ENCODE data around the gene BTBD9.
"Not testable (repeated sequence)": the region's sequence is repeated elsewhere in the genome, so short reads cannot be mapped to it uniquely, and the experiment has no call there.

BTBD9 gene

DNA sequence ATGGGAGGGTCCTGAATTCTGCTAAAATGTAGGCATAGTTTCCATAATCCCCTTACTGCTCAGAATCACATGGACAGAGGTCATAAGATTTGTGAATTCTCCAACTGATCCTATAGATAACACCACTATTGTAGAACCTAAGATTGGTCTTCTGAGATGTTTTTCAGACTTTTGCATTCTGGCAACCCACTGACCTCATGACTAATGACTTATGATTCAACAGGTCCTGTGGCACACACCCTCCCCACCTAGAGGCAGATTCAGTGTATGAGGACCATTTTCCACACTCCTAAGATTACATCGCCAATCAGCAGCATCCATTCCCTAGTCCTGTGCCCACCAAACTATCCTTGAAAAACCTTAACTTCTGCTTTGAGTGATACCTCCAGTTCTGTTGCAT is 207.2 kb downstream of the BTBD9 start:
- DNase-seq (ENCODE audit: low read depth in 2 of 2), result no peak

DNA sequence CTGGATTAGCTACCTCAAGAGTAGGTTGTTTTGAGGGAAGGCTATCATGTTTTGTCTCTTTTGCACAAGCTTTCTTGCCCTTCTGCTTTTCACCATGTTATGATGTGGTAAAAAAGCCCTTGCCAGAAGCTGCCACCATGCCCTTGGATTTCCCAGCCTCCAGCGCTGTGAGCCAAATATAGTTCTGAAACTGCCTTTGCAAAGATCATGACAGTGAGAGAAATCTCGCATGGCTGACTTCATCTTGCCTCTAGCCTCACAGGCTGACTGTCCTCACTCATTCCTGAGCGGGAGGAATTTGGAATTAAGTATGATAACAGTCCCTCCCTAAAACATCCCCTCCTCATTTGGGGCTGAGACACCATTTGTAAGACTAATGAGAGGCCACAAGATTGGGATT is 207.7 kb downstream of the BTBD9 start:
- no peak for DNase-seq (ENCODE audit: low read depth in 2 of 2)

DNA sequence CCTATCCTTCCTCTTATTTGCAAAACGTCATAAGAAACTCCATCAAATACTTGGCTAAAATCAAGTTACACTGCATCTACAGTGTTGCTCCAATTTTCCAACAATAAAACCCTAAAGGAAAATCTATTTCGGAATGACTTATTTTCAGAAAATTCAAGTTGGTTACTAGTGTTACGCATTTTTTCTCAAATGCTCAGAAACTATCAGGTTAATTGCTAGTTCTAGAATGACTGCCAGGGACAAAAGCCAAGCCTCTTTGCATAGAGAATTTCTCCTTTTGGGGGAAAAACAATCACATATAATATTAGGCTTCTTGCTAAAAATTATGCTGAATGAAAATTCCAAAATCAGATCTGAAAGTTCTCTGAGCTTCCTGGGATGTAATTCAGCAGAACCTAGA is 210.2 kb downstream of the BTBD9 start:
- DNase-seq (ENCODE audit: low read depth in 2 of 2), result no peak

DNA sequence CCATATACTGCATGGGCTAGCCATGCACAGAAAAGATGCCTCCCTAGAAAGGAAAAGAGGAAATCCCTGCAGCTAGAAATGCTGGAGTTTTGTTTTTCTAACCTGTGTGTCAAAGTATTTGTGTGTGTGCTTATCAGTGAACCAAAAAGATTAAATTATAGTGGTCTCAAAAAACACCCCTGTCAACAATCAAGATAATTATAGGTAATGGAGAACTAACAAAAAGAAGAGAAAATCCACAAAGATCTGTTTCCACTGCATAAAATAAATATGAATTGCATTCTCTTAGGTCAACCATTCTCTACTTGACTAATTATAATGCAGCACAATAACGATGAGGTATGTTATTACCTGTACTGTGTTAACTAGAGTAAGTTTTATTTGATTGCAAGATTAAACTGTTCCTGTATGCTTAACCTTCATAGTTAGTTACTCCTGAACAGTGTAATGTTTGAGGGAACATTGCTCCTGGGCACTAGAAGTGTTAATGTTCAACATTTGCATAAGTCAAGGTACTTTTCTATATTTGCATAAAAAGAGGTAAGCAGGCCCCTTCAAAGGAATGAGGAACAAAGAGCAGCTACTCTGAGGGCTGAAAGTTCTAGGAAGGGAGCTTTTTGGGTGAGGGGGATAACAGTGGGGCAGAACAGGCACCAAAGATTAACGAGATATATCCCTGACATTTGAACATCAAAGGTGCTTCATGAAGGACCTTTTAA is 212.1 kb downstream of the BTBD9 start:
- DNase-seq (ENCODE audit: low read depth in 2 of 2), result no peak

DNA sequence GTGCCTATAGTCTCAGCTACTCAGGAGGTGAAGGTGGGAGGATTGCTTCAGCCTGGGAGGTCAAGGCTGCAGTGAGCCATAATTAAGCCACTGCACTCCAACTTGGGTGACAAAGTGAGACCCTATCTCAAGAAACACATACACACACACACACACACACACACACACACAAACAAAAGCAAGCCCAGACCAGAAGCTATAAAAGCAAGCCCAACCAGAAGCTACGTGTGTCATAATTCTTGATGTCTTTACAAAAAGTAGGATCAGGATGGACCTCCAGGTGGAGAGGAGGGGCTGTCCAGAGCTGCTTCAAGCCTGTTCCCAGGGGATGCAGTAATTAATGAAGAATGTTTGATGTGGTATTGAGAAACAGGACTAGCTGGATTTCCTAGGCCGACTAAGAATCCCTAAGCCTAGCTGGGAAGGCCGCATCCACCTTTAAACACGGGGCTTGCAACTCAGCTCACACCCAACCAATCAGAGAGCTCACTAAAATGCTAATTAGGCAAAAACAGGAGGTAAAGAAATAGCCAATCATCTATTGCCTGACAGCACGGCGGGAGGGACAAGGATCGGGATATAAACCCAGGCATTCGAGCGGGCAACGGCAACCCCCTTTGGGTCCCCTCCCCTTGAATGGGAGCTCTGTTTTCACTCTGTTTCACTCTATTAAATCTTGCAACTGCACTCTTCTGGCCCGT is 213.8 kb downstream of the BTBD9 start:
- not testable (repeated sequence) for DNase-seq (ENCODE audit: low read depth in 2 of 2)

DNA sequence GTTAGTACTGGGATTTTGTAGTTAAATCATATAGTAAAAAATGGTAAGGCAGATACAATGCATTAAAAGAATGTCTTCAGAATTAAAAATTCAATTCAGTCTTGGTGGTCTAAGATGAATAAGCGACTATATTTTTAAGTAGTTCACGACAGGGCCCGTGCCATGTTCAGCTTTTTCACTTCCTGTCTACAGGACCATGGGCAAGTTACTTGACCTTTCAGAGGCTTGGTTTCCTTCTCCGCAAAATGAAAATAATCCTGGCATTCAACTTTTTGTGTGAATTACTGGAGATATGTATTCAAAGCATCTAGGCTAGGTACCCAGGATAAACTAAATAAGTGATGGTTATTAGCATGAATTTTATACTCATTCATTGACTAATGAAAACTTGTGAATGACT is 216.0 kb downstream of the BTBD9 start:
- no peak for DNase-seq (ENCODE audit: low read depth in 2 of 2)

DNA sequence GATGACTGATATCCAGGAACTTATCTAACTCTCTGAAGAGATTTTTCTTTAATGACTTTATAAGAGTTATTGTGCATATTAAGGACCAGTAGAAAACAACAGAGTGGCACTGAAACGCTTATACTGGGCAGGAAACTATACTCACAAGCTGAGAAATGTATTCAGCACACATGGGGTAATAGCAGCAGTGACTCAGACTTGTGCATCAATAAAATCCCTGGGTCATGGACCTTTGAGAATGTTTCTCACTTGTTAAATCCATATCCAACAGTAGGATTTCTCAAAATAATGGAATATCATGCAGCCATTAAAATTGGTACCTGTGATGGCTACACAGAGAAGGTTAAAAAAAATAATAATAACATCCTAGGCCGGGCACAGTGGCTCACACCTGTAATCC is 219.5 kb downstream of the BTBD9 start:
- no peak for DNase-seq (ENCODE audit: low read depth in 2 of 2)

DNA sequence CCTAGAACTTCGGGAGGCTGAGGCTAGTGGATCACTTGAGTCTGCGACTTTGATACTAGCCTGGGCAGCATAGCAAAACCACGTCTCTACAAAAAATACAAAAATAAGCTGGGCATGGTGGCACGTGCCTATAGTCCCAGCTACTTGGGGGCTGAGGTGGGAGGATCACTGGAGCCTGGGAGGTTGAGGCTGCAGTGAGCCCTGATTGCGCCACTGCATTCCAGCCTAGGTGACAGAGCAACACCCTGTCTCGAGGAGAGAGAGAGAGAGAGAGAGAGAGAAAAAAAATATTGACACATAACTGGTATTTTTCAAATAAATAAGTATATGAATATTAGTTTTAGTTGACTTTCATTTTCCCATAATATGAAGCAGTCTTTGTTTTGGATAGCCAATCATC is 222.2 kb downstream of the BTBD9 start:
- no peak for DNase-seq (ENCODE audit: low read depth in 2 of 2)

DNA sequence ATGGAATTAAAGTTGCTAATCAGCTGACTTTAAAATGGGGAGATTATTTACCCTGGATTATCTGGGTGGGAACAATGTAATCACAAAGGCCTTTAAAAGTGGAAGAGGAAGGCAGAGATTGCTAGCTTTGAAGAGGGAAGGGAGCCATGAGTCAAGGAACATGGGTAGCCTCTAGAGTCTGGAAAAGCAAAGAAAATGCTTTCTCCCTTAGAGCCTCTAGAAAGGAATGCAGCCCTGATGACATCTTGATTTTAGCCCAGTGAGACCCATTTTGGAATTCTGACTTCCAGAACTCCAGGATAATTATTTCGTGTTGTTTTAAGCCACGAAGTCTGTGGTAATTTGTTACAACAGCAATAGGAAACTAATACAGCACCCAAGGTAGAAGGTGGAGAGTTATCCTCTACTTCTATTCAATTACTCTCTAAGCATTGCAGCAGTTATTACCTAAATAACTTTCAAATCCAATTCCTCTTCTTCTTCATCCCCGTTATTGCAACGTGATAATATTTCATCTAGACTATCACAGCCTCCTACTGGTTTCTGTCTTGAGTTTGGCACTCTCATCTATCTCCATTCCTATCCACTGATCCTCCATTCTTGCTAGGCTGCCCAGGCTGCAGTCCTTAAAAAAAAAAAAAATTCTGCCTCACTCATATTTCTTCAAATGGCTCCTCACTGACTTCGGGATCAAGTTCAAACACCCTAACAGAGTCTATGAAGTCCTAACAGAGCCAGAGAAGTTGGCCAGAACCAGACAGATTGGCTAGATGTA is 224.3 kb downstream of the BTBD9 start:
- DNase-seq (ENCODE audit: low read depth in 2 of 2), result no peak

DNA sequence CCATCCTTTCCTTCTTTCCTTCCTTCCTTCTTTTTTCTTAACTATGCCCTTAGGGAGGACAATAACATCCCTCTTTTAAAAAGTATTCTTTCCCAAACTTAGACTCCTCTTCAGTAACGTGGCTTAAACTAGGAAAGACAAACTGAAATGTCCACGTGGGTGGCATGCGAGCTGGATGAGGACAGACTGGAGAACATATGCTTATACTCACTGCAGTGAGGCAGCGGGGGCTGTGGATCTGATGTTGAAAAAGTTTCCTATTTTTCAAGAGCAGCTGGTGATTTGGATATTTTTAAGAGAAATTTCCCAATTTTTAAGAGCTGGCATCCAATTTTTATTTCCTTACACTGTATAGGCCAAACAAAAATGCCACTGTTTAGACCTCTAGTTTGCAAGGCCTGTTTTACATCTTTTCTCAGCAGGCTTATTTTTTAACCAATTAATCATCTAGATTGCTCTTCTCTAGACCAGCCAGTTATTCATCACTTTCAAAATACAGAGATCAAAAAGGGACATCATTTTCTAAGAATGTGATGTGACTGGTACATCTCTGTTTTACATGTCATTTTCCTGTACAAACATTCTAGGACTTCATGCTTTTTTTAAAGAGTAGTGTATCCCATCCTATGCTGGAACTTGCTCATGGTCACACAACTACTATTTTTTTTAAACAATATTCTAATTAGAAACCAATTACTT is 226.5 kb downstream of the BTBD9 start:
- DNase-seq (ENCODE audit: low read depth in 2 of 2), result no peak

DNA sequence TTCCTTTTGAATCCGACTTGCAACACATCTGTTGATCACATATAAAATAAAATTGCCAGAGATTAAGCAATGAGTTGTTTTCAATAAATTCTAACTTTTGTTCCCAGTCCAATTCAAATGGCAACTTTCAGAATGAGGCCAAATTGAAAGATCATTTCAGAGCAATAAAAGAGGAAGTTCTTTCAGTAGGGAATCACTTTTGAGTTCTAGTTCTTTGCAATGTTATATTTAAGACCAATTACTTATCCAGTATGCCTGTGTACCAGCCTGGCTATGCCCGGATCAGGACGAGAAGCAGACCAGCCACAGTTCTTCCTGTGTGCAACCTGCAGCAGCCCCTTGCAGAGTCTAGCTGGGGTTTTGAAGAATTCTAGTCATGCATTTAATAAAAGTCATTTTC is 232.5 kb downstream of the BTBD9 start:
- DNase-seq (ENCODE audit: low read depth in 2 of 2), result no peak

DNA sequence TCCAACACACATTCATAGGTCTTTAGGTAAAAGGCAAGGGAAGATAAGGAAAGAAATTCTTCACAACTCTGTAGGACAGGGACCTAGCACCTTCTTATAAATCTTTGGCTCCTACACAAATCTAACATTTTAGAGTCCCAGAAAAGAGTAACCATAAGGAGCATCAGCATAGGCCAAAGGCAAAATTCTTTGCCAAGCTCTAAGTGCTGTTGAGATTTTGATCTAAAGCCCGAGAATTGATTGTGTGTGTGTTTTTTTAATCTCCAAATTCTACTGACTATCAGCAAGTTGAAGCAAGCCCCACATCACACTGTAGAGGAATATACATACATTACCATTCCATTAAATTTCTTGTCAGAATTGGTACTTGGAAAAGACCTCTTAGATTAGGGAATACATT is 233.6 kb downstream of the BTBD9 start:
- no peak for DNase-seq (ENCODE audit: low read depth in 2 of 2)

DNA sequence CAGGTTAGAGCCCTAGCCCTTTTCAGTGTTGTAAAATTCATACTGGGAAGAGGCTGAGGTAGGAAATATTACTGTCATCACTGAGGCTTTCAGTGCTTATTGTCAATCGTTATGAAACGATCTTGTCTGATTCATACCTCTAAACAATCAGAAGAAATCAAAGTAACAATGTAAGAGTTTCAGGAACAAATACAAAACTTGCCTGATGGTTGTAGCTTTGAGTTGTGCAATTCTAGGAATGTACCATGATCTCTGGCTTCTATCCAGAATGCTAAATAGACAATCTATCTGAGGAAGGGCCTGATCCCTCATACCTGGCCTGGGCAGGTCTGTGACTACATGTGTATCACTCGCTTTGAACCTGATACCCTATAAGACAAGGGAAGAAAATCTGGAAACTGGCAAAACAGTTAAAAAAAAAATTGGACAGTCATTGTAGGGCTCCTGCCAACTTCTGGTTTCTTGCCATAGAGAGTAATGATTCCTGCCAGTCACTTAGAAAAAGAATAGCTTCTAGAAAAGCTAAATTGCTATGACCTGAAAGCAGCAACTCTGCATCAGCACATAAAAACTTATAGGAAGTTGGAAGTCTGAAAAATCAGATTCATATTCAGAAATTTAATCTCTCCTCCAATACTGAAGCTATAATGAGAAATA is 234.7 kb downstream of the BTBD9 start:
- no peak for DNase-seq (ENCODE audit: low read depth in 2 of 2)

DNA sequence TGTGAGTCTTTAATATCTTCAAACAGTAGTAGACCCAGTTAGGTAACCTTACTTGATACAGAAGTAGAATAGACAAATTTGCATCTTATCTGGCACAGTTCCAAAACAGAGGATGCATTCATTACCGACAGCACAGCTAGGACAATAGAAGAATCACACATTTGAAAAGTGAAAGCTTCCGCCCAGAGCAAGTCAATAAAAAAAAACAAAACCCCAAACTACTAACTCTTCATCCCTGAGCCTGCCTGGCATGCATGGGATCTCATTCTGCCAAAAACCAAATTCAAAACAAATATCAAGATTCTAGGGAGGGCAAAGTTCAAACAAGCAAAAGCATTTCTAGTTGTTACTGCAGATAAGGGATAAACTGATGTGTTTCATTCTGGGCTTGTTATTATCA is 235.4 kb downstream of the BTBD9 start:
- no peak for DNase-seq (ENCODE audit: low read depth in 2 of 2)

DNA sequence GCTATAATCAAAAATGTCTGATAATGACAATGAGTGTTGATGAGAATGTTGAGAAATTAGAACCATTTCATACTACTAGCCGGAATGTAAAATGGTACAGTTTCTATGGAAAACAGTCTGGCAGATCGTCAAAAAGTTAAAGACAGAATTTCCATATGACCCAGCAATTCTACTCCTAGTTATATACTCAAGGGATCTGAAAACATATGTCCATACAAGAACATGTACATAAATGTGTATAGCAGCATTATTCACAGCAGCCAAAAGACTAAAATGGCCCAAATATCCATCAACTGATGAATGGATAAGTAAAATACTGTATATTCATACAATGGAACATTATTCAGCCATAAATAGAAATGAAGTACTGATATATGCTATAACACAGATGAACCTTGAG is 236.2 kb downstream of the BTBD9 start:
- DNase-seq (ENCODE audit: low read depth in 2 of 2), result no peak

DNA sequence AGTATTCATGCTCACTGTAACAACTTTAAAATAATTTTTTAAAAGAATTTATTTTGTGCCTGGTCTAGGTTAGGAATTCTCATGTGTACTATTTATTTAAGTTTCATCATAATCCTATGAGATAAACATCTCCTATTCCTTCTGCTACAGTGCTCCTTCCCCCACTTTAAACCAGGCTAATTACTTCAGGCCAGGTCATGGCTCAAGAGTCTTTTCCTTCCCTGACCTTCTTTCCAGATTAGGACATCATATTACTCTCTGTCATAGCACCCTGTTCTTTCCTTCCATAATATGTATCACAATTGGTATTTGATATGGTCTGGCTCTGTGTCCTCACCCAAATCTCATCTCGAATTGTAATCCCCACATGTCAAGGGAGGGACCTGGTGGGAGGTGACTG is 239.0 kb downstream of the BTBD9 start:
- DNase-seq (ENCODE audit: low read depth in 2 of 2), result no peak

DNA sequence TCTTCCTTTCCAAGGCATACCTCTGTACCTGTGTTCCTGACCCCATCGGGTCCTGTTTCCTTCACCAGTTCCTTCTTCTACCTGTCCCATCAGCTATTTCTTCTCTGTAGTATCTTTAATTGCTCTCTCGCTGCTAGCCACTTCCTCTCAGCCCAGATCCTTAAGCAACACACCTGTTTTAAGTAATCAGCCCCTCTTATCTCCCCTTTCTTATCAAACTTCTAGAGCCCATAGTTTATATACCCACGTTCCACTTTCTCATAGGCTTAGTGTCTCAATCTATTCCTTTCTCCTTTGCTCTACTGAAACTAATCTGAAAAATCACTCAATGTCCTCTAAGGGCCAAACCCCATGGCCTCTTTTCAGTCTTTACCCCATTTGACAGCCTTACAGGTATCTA is 239.6 kb downstream of the BTBD9 start:
- DNase-seq (ENCODE audit: low read depth in 2 of 2), result no peak

DNA sequence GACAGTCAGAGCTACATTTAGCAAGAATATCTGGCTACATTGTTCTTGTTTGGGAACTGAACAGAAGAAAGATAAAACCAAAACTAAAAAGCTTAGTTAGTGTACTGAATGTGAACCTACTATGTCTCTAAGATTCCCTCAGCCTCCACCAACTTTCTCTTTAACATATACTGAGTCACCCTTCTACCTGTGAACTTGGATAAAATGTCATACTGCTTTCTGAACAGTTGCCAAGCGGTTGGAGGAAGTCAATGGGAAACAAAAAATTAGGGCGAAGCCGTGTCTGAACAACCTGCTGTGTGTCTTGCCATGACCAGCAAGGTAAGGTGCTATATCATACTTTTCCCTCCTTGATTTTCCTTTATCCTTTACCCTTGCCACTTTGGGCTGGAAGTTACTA is 243.5 kb downstream of the BTBD9 start:
- DNase-seq (ENCODE audit: low read depth in 2 of 2), result no peak

DNA sequence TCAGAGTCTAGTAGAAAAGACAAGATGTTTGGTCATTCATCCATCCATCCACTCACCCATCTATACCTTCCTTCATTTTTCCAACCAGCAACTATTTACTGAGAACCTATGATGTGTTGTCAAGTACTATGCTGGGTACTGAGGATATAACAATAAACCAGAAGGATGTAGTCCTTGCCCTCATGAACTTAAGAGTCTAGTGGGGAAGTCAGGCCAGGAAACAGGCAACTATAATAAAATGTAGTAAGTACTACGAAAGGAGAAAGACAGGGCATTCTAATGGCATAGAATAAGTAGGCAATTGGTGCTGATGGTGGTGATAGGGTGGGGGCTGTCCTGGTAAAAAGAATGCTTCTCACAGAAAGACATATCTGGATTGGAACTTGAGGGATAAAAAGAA is 245.7 kb downstream of the BTBD9 start:
- DNase-seq (ENCODE audit: low read depth in 2 of 2), result no peak

DNA sequence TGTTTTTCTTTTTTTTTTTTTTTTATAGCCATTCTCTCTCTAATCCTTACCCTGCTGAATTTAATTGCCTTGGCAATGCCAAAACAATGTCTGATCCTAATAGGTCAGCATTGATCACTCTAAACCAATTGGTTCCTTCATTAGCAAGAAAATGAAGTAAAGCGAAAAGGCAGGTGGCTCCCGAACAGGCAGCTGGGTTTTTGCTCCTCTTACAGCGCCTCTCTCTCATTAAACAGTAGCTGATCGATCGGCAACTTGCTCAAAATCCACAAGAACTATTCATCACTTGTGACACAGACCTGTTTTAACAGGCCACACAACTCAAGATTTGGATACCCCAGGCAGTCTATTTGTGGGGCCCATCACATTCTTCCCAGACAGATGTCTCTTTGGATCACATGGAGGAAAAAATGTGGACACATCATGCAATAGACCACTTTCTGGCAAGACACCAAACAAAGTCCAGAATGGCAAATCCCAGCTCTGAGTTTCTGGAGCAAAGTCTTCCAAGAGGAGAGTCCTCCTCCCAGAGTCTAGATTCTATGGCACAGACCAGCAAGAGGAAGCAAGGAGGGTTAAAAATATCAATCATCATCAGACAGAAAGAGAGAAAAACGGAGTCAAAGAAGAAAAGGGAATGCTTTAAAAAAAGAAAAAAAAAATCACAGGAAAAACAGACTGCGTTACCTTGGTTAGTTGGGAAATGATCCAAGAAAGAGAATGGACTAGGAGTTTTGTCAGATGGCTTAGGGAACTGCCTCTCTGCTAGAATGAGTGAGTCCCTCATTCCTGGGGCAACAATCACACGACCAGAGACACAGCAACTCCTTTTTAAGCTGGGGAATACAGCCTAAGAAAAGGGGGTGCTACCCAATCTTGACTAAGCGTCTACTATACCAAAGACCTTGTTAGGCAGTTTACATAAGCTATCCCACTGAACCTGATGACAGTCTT is 247.8 kb downstream of the BTBD9 start:
- no peak for DNase-seq (ENCODE audit: low read depth in 2 of 2)

DNA sequence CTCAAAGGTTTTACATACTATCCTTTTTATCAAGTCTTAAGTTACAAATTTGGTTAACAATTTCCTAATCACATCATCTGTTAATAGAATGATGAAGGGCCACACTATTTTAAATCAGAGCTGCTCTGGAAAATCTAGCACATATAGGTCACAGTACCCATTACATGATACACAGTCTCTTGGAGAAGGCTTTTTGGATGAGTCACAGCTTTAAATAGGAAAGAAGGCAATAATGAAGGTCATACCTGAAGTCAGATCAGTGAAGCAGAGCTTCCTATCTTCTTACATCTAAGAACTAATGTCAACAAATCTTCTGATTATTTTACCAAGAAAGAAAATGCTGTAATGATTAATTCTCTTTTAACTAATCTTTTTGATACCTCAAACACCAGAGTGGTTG is 248.5 kb downstream of the BTBD9 start:
- no peak for DNase-seq (ENCODE audit: low read depth in 2 of 2)
